ENCODE data around the gene AGXT.

AGXT gene

DNA sequence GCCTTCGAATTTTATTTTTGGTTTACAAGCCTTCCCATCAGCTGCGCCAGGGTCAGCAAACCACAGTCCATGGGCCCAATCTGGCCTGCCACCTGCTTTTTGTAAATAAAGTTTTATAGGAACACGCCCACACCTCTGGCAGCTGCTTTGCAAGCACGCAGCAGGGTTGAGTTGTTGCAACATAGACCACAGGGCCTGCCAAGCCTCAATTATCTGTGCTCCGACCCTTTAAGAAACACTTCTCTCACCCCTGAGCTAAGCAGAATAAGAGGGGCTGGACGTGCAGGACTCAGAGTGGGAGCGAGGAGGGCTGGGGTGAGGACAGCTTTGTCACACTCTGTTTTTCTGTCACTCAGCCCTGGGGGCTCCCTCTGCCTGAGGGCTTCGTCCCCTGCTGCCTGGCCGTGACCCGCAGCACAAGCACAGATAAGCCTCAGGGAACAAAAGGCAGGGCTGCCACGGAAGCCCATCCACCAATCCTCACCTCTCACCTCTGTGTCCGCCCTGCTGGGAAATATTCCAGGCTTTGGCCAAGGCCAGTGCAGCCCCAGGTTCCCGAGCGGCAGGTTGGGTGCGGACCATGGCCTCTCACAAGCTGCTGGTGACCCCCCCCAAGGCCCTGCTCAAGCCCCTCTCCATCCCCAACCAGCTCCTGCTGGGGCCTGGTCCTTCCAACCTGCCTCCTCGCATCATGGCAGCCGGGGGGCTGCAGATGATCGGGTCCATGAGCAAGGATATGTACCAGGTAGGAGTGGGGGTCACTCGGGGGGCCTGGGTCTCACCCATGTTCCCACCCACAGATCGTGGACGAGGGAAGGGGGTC is at the start of gene AGXT:
AGXT (plus strand) TSS at position 539 of the 823 bp plus-strand sequence; CDS start at position 581, 42 bp downstream.
- Histone ChIP-seq H3K4me3 (no peak within 1 kb of the TSS), H3K27me3 (ENCODE audit: low read depth) (no peaks in the 10 kb centered on the region), H3K4me1 (no peaks in the 10 kb centered on the region), H3K36me3 (replicated peaks) (no peaks in the 10 kb centered on the region), H3K9me3 (no peaks in the 10 kb centered on the region)
- in situ Hi-C loops (cut with MboI; ENCODE audit: low sequenced_read_pairs): loop anchor here (25.0 kb wide), 1 partner anchor 794 kb away; no protein-coding TSS in a partner anchor
- DNase-seq (ENCODE audit: low spot score in 2 of 2): no peak

- in situ Hi-C loops (cut with MboI; ENCODE audit: low sequenced_read_pairs): no loop called here
- DNase-seq (ENCODE audit: low spot score in 2 of 2): peak in 1 of 2 experiments; percentile 68
- H3K4me1 ChIP-seq: peaks cover 15% of the 10 kb centered on the region
- H3K9me3 ChIP-seq: peaks cover 4% of the 10 kb centered on the region; the same call in 1 of the 2 replicates
- peak overlapping the region; percentile 90 for H3K4me3 ChIP-seq
- peaks cover 28% of the 10 kb centered on the region for H3K36me3 ChIP-seq (replicated peaks)
- H3K27me3 ChIP-seq (ENCODE audit: low read depth): no peaks in the 10 kb centered on the region; the same call in 1 of the 2 replicates
Measured at GRCh38 chr2:240819126-240819857, 49.3 kb upstream of the AGXT start.

DNA sequence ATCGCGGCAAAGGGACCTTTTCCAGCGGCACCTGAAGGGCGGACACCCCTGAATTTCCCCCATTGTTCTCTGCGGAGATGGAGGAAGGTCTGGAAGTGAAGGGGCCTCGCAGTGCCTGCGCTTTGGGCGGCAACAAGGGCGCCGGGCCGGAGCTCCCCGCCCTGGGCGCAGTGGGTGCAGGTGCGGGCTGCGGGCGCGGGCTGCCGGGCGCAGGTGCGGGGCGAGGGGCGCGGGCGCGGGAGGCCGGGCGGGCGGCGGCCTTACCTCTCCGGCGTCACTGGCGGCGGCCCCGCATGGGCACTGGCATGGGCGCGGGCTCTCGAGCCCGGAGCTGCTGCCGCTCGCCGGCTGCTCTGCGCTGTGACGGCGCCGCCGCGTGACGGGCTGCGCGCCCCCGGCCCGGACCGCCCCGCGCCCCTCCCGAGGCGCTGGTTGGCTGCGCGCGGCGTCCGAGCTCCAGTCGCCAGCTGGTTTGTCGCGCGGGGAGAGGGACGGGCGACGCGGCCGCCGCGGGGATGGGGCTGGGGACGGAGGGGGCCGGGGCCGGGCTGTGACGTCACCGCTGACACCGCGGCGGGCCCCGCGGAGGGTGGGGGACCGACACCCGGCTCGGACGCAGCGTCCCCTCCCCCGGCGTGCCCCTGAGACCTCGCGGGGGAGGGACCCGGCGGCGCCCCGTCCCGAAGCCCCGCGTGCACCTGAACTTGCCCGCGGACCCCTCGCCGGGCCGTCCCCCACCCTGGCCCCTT is 48.6 kb upstream of the AGXT start, which contains the start of gene KIF1A:
KIF1A (minus strand) TSS at position 362 of the 749 bp plus-strand sequence. CDS start 22,467 bp downstream, outside the sequence.
- Histone ChIP-seq H3K27me3 (ENCODE audit: low read depth) (no peaks in the 10 kb centered on the region; the same call in 1 of the 2 replicates), H3K4me1 (peaks cover 15% of the 10 kb centered on the region), H3K36me3 (replicated peaks) (peaks cover 20% of the 10 kb centered on the region), H3K9me3 (no peaks in the 10 kb centered on the region; the same call in 1 of the 2 replicates), H3K4me3 (peak within 1 kb of the TSS; percentile 90)
- peak; percentile 72 to 91 for DNase-seq (ENCODE audit: low spot score in 2 of 2)
- in situ Hi-C loops (cut with MboI; ENCODE audit: low sequenced_read_pairs): no loop called here

- peak; percentile 6 to 68 for DNase-seq (ENCODE audit: low spot score in 2 of 2)
- Histone ChIP-seq H3K4me3 (peak overlapping the region; percentile 48), H3K9me3 (no peaks in the 10 kb centered on the region), H3K27me3 (ENCODE audit: low read depth) (no peaks in the 10 kb centered on the region; the same call in 1 of the 2 replicates), H3K4me1 (peaks cover 15% of the 10 kb centered on the region), H3K36me3 (replicated peaks) (peaks cover 15% of the 10 kb centered on the region)
- in situ Hi-C loops (cut with MboI; ENCODE audit: low sequenced_read_pairs): no loop called here
Measured at GRCh38 chr2:240820607-240821428, 47.8 kb upstream of the AGXT start.

GRCh38 chr2:240821429-240821778 is 47.2 kb upstream of the AGXT start:
- peaks cover 9% of the 10 kb centered on the region for H3K36me3 ChIP-seq (replicated peaks)
- in situ Hi-C loops (cut with MboI; ENCODE audit: low sequenced_read_pairs): no loop called here
- H3K4me3 ChIP-seq: peak overlapping the region; percentile 48
- H3K9me3 ChIP-seq: no peaks in the 10 kb centered on the region; the same call in 1 of the 2 replicates
- no peak for DNase-seq (ENCODE audit: low spot score in 2 of 2)
- peaks cover 15% of the 10 kb centered on the region for H3K4me1 ChIP-seq
- no peaks in the 10 kb centered on the region; the same call in 1 of the 2 replicates for H3K27me3 ChIP-seq (ENCODE audit: low read depth)

- peak in 1 of 2 experiments; percentile 4 for DNase-seq (ENCODE audit: low spot score in 2 of 2)
- Histone ChIP-seq H3K36me3 (replicated peaks) (peaks cover 6% of the 10 kb centered on the region), H3K4me1 (peaks cover 15% of the 10 kb centered on the region), H3K27me3 (ENCODE audit: low read depth) (no peaks in the 10 kb centered on the region; the same call in 1 of the 2 replicates), H3K9me3 (no peaks in the 10 kb centered on the region; the same call in none of the 2 replicates), H3K4me3 (no peak overlapping the region)
- in situ Hi-C loops (cut with MboI; ENCODE audit: low sequenced_read_pairs): no loop called here
Measured at GRCh38 chr2:240822280-240822847, 46.3 kb upstream of the AGXT start.

- Histone ChIP-seq H3K9me3 (peaks cover 2% of the 10 kb centered on the region), H3K36me3 (replicated peaks) (no peaks in the 10 kb centered on the region; the same call in 1 of the 2 replicates), H3K4me3 (no peak overlapping the region), H3K4me1 (peaks cover 8% of the 10 kb centered on the region), H3K27me3 (ENCODE audit: low read depth) (peaks cover 7% of the 10 kb centered on the region)
- in situ Hi-C loops (cut with MboI; ENCODE audit: low sequenced_read_pairs): no loop called here
- DNase-seq (ENCODE audit: low spot score in 2 of 2): peak in 1 of 2 experiments; percentile 4
Measured at GRCh38 chr2:240823449-240824336, 44.9 kb upstream of the AGXT start.

- peaks cover 14% of the 10 kb centered on the region for H3K27me3 ChIP-seq (ENCODE audit: low read depth)
- in situ Hi-C loops (cut with MboI; ENCODE audit: low sequenced_read_pairs): no loop called here
Measured at GRCh38 chr2:240825476-240825875, 43.1 kb upstream of the AGXT start.

GRCh38 chr2:240831594-240832204 is 36.9 kb upstream of the AGXT start:
- peaks cover 2% of the 10 kb centered on the region; the same call in 1 of the 2 replicates for H3K9me3 ChIP-seq
- no peak for DNase-seq (ENCODE audit: low spot score in 2 of 2)
- in situ Hi-C loops (cut with MboI; ENCODE audit: low sequenced_read_pairs): no loop called here
- H3K27me3 ChIP-seq (ENCODE audit: low read depth): peaks cover 14% of the 10 kb centered on the region
- peak overlapping the region; percentile 15 for H3K4me3 ChIP-seq
- H3K36me3 ChIP-seq (replicated peaks): no peaks in the 10 kb centered on the region
- H3K4me1 ChIP-seq: no peaks in the 10 kb centered on the region

More at GRCh38 chr2:240825476-240825875, 43.1 kb upstream of the AGXT start:
- H3K36me3 ChIP-seq (replicated peaks): no peaks in the 10 kb centered on the region
- H3K4me3 ChIP-seq: no peak overlapping the region
- H3K9me3 ChIP-seq: peaks cover 2% of the 10 kb centered on the region
- H3K4me1 ChIP-seq: peaks cover 8% of the 10 kb centered on the region
- DNase-seq (ENCODE audit: low spot score in 2 of 2): peak in 1 of 2 experiments; percentile 1

GRCh38 chr2:240832205-240832727 is 36.4 kb upstream of the AGXT start:
- H3K27me3 ChIP-seq (ENCODE audit: low read depth): peaks cover 14% of the 10 kb centered on the region
- no peaks in the 10 kb centered on the region for H3K36me3 ChIP-seq (replicated peaks)
- H3K9me3 ChIP-seq: peaks cover 2% of the 10 kb centered on the region; the same call in 1 of the 2 replicates
- no peaks in the 10 kb centered on the region for H3K4me1 ChIP-seq
- in situ Hi-C loops (cut with MboI; ENCODE audit: low sequenced_read_pairs): no loop called here
- peak; percentile 92 to 98 for DNase-seq (ENCODE audit: low spot score in 2 of 2)
- peak overlapping the region; percentile 15 for H3K4me3 ChIP-seq

DNA sequence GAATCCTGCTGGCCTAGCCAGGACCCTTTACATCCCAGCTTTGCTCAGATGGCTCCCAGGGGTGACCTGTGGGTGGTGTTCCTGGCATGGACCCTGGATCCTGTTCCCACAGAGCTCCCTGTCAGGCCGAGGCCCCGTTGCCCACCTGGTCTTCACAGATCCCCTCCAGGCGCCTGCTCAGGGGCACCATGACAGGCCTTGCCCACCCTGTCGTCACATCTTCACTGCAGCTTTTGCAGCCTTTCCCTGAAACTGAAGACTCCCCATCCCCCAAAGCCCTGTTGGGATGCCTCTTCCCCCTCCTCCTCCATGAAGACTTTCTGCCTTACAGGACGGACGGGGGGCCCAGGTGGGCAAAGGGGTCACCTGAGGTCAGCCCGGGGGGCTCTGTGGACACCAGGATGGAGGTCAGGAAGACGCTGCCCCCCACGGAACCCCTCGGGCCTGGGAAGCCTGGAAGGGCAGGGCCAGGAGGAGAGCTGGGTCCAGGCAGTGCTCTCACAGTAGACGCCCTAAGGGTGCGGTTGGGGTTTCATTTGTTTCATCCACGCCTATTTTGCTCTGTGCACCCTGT is 35.6 kb upstream of the AGXT start:
- peaks cover 14% of the 10 kb centered on the region for H3K27me3 ChIP-seq (ENCODE audit: low read depth)
- H3K36me3 ChIP-seq (replicated peaks): no peaks in the 10 kb centered on the region
- in situ Hi-C loops (cut with MboI; ENCODE audit: low sequenced_read_pairs): no loop called here
- no peaks in the 10 kb centered on the region for H3K9me3 ChIP-seq
- no peaks in the 10 kb centered on the region for H3K4me1 ChIP-seq
- DNase-seq (ENCODE audit: low spot score in 2 of 2): no peak
- no peak overlapping the region for H3K4me3 ChIP-seq

Measured in HAP-1 (cell line).